ENCODE measurements around the gene NUMA1.

- TF ChIP-seq POLR2AphosphoS5 (IDR thresholded peaks at IDR 0.05; ENCODE audit: borderline replicate concordance, low read depth, low read length) (no peak), EZH2 (IDR thresholded peaks at IDR 0.05) (no peak)
Observed at GRCh38 chr11:72067266-72067665, 13.1 kb downstream of the NUMA1 start.

Data from SK-N-MC (cell line).